NCI-H146 (cell line): ENCODE data around the gene TAL1.

ENCODE experiments used
- DNase-seq: peaks from one replicate; lab custom pipeline; 2025; lab: John Stamatoyannopoulos, UW

TAL1 gene

GRCh38 chr1:47175227-47175934, 56.6 kb downstream of the TAL1 start:
- peak; percentile 4 for DNase-seq

- DNase-seq, result no peak
Measured at GRCh38 chr1:47174656-47175020, 57.4 kb downstream of the TAL1 start.

- DNase-seq, result no peak
Measured at GRCh38 chr1:47172782-47173181, 59.2 kb downstream of the TAL1 start.
